ENCODE measurements around the gene SPRR2D.

DNA sequence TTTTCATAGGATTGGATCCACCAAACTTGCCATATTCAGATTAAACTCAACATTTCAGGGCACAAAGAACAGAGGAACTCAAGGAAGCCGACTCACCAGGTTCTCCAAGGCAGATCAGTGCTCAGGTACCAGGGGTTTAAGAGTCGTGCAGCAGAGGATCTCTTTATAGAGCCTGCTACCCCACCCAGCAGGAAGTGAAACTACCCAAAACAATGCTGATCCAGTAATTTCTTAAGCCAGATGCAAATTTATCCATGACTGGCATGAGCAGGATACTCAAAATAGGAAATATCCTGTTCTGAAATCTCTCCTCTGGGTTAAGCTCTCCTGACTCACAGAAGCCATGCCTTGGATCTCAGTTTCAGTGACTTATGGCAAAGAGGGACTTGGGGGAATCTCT lies 16.5 kb upstream of the SPRR2D start, which contains the start of gene SPRR2A:
- TF ChIP-seq EZH2 (IDR thresholded peaks at IDR 0.05) (no peak), FOXP2 (optimal IDR thresholded peaks at IDR 0.05; ENCODE audit: control extremely low read depth, extremely low read length, insufficient read depth) (no peak)

All from SK-N-MC (cell line).